Activated gamma-delta T cell treated with anti-CD3 and anti-CD28 coated beads, Interleukin-2, amount 50 U/mL, for 16 hours (primary cell): Measurements from ENCODE around the gene CAPRIN2.
A peak's percentile ranks its signal among the peaks of the same experiment; 100 is the strongest.

Source experiments
- DNase-seq: peaks from one replicate; pipeline ENCODE4 v3.0.0-alpha.2; 2020; ENCODE audit warnings: low read depth

CAPRIN2 gene

GRCh38 chr12:30700216-30700900, 54.4 kb downstream of the CAPRIN2 start:
- DNase-seq = no peak

- DNase-seq = no peak
Measured at GRCh38 chr12:30698346-30698745, 56.4 kb downstream of the CAPRIN2 start.

GRCh38 chr12:30696943-30697342, 57.8 kb downstream of the CAPRIN2 start:
- no peak for DNase-seq

- DNase-seq = no peak
Measured at GRCh38 chr12:30696486-30696885, 58.3 kb downstream of the CAPRIN2 start.

- DNase-seq = no peak
Measured at GRCh38 chr12:30696103-30696408, 58.7 kb downstream of the CAPRIN2 start.

GRCh38 chr12:30695199-30696102, 59.3 kb downstream of the CAPRIN2 start, which contains the start of gene IPO8:
IPO8 (minus strand) TSS chr12:30695869; CDS start chr12:30695647, 222 bp downstream.
- DNase-seq = peak; percentile 75

- DNase-seq = no peak
Measured at GRCh38 chr12:30694412-30695198, 60.1 kb downstream of the CAPRIN2 start.

- DNase-seq = no peak
Measured at GRCh38 chr12:30692470-30692869, 62.3 kb downstream of the CAPRIN2 start.

GRCh38 chr12:30691122-30691879, 63.5 kb downstream of the CAPRIN2 start:
- DNase-seq = no peak

GRCh38 chr12:30687265-30687986, 67.3 kb downstream of the CAPRIN2 start:
- DNase-seq = no peak

GRCh38 chr12:30679241-30679640, 75.5 kb downstream of the CAPRIN2 start:
- DNase-seq = no peak

GRCh38 chr12:30678221-30678620, 76.5 kb downstream of the CAPRIN2 start:
- DNase-seq = no peak

GRCh38 chr12:30661210-30661609, 93.5 kb downstream of the CAPRIN2 start:
- DNase-seq = no peak
